Neural progenitor cell (in vitro differentiated cells): ENCODE data around the gene MEGF6. TPM values are rescaled to one million over a fixed set of nuclear protein-coding genes. Genes with fewer than 3 reads are reported as not detected.

ENCODE experiments used
- DNase-seq: peaks from one replicate; pipeline ENCODE4 v3.0.0-alpha.2; 2016; ENCODE audit warnings: low spot score
- H2AFZ ChIP-seq: fragments of 200-600 bp; sonication (generic); replicated peaks from 2 replicates; pipeline ENCODE4 v1.6.1; 2016; ENCODE audit warnings: antibody characterized with exemption
- H3F3A ChIP-seq: fragments of 200-600 bp; sonication (generic); 2 replicates; pipeline ENCODE4 v1.6.1; 2016; ENCODE audit warnings: antibody characterized with exemption, low read depth
- H3K27ac ChIP-seq: fragments of 200-600 bp; sonication (generic); 2 replicates; pipeline ENCODE4 v1.5.1; 2016; ENCODE audit warnings: mild to moderate bottlenecking
- H3K27me3 ChIP-seq: fragments of 200-600 bp; sonication (generic); 2 replicates; pipeline ENCODE4 v1.6.1; 2016; ENCODE audit warnings: mild to moderate bottlenecking, moderate library complexity
- H3K36me3 ChIP-seq: fragments of 200-600 bp; sonication (generic); 2 replicates; pipeline ENCODE4 v1.5.1; 2016
- H3K4me1 ChIP-seq: fragments of 200-600 bp; sonication (generic); 2 replicates; pipeline ENCODE4 v1.6.1; 2016; ENCODE audit warnings: mixed run types
- H3K4me2 ChIP-seq: fragments of 200-600 bp; sonication (generic); 2 replicates; pipeline ENCODE4 v1.6.1; 2016
- H3K4me3 ChIP-seq: fragments of 200-600 bp; sonication (generic); 2 replicates; pipeline ENCODE4 v1.5.1; 2016
- H3K79me2 ChIP-seq: fragments of 200-600 bp; sonication (generic); 2 replicates; pipeline ENCODE4 v1.6.1; 2016; ENCODE audit warnings: low read depth
- H3K9ac ChIP-seq: fragments of 200-600 bp; sonication (generic); 2 replicates; pipeline ENCODE4 v1.6.1; 2016
- H3K9me3 ChIP-seq: fragments of 200-600 bp; sonication (generic); 2 replicates; pipeline ENCODE4 v1.5.1; 2016; ENCODE audit warnings: low read depth
- H4K20me1 ChIP-seq: fragments of 200-600 bp; sonication (generic); 2 replicates; pipeline ENCODE4 v1.6.1; 2016; ENCODE audit warnings: low read depth
- H3K27ac Mint-ChIP-seq: 3 replicates; pipeline ENCODE4 v1.8.0; 2021; ENCODE audit warnings: mixed read lengths
- H3K27me3 Mint-ChIP-seq: 2 replicates; pipeline ENCODE4 v1.8.0; 2022; ENCODE audit warnings: low read depth, mild to moderate bottlenecking, inconsistent platforms, moderate library complexity, mixed read lengths; ENCODE audit not compliant: insufficient read depth
- H3K36me3 Mint-ChIP-seq: 3 replicates; pipeline ENCODE4 v1.8.0; 2021; ENCODE audit warnings: mixed read lengths
- H3K4me1 Mint-ChIP-seq: 3 replicates; pipeline ENCODE4 v1.8.0; 2021; ENCODE audit warnings: mixed read lengths
- H3K4me3 Mint-ChIP-seq: 3 replicates; pipeline ENCODE4 v1.8.0; 2021; ENCODE audit warnings: mild to moderate bottlenecking, moderate library complexity, mixed read lengths
- H3K9me3 Mint-ChIP-seq: 3 replicates; pipeline ENCODE4 v1.8.0; 2020; ENCODE audit warnings: mixed read lengths
- CTCF ChIP-seq: fragments of 200-600 bp; sonication (generic); IDR thresholded peaks from 2 replicates; pipeline ENCODE4 v1.5.1; 2017; ENCODE audit warnings: antibody characterized with exemption, mild to moderate bottlenecking
- EZH2 ChIP-seq: fragments of 200-600 bp; sonication (generic); IDR thresholded peaks from 2 replicates; pipeline ENCODE4 v1.6.1; 2017; ENCODE audit warnings: antibody characterized with exemption, mild to moderate bottlenecking, moderate library complexity
- EZH2phosphoT487 ChIP-seq: fragments of 200-600 bp; sonication (generic); IDR thresholded peaks from 2 replicates; pipeline ENCODE4 v1.6.1; 2017; ENCODE audit warnings: antibody characterized with exemption
- total RNA-seq: library from RNA; depleted of rRNA; stranded (reverse); fragments of >200 nt; gene quantifications from 2 replicates; pipeline ENCODE4 v1.2.3, GENCODE V29; 2015; ENCODE audit warnings: low replicate concordance

MEGF6 gene
- total RNA-seq, 1 donor from 2014 or later = 1.7 TPM

DNA sequence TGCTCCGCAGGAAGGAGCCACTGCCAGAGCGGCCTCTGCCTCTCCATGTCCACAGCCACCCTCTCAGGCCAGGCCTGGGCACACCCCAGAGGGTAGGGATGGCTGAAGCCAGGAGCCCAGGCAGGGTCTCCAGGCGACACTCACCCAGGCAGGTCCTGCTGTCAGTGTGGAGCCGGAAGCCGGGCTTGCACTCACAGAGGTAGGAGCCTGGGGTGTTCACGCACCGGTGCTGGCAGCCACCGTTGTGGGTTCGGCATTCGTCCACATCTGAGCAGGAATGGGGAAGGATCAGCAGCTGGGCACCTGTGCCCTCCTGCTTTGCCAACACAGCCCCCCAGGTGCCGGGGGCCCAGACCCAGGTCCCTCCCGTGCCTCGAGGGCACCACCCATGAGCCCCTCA lies 87.3 kb downstream of the MEGF6 start:
- no peak overlapping the region for H3K4me3 Mint-ChIP-seq
- no peak overlapping the region for H3K4me2 ChIP-seq
- no peak overlapping the region for H3K4me3 ChIP-seq
- no peaks in the 10 kb centered on the region for H3K9me3 Mint-ChIP-seq
- peaks cover 40% of the 10 kb centered on the region for H4K20me1 ChIP-seq
- no peaks in the 10 kb centered on the region for H3F3A ChIP-seq
- H3K27ac Mint-ChIP-seq = no peak overlapping the region
- H3K27me3 Mint-ChIP-seq = peaks cover 2% of the 10 kb centered on the region
- no peaks in the 10 kb centered on the region for H3K79me2 ChIP-seq
- H3K36me3 Mint-ChIP-seq = no peaks in the 10 kb centered on the region
- peaks cover 9% of the 10 kb centered on the region for H3K4me1 Mint-ChIP-seq
- H3K36me3 ChIP-seq = no peaks in the 10 kb centered on the region
- no peak overlapping the region for H3K9ac ChIP-seq
- H2AFZ ChIP-seq = no peak overlapping the region
- no peak overlapping the region for H3K27ac ChIP-seq
- no peaks in the 10 kb centered on the region for H3K9me3 ChIP-seq
- H3K27me3 ChIP-seq = peaks cover under 1% of the 10 kb centered on the region
- peaks cover 3% of the 10 kb centered on the region for H3K4me1 ChIP-seq
- TF ChIP-seq CTCF (no peak), EZH2 (no peak), EZH2phosphoT487 (no peak)
- DNase-seq = no peak

GRCh38 chr1:3522564-3523265 lies 88.6 kb downstream of the MEGF6 start:
- Histone ChIP-seq H2AFZ (no peak overlapping the region), H3K27ac (no peak overlapping the region), H3K27me3 (no peaks in the 10 kb centered on the region), H3K79me2 (no peaks in the 10 kb centered on the region), H3K36me3 (no peaks in the 10 kb centered on the region), H4K20me1 (peaks cover 31% of the 10 kb centered on the region), H3K9me3 (no peaks in the 10 kb centered on the region), H3K9ac (no peak overlapping the region), H3K4me3 (no peak overlapping the region), H3F3A (no peaks in the 10 kb centered on the region), H3K4me2 (no peak overlapping the region), H3K4me1 (peaks cover 3% of the 10 kb centered on the region)
- TF ChIP-seq CTCF = no peak
- no peak for TF ChIP-seq EZH2
- TF ChIP-seq EZH2phosphoT487 = no peak
- Mint-ChIP-seq H3K27ac (no peak overlapping the region), H3K4me3 (no peak overlapping the region), H3K36me3 (no peaks in the 10 kb centered on the region), H3K4me1 (peaks cover 5% of the 10 kb centered on the region), H3K27me3 (peaks cover 2% of the 10 kb centered on the region), H3K9me3 (no peaks in the 10 kb centered on the region)
- no peak for DNase-seq

DNA sequence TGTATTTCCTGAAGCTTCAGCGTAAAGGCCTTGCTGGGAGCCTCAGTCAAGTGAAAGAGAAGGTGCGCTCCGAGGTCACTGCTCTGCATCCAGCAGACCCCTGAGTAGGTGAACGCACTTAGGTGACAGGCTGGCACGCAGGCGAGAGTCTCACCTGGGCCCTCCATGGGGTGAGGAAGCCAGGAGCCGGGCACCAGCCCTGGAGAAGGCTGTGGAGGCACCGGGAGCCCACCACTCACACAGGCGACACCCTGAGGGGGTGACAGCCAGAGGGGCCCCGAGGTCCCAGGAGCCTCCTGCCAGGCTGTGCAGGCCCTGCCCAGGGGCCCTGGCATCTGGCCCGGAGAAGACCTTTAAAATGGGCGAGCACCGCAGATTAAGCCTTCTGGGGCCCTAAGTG lies 89.2 kb downstream of the MEGF6 start:
- no peaks in the 10 kb centered on the region for H3K79me2 ChIP-seq
- H3K4me2 ChIP-seq = no peak overlapping the region
- Mint-ChIP-seq H3K4me3 (no peak overlapping the region), H3K27ac (no peak overlapping the region), H3K4me1 (peaks cover 3% of the 10 kb centered on the region), H3K36me3 (no peaks in the 10 kb centered on the region), H3K27me3 (peaks cover 2% of the 10 kb centered on the region), H3K9me3 (no peaks in the 10 kb centered on the region)
- DNase-seq = no peak
- no peak overlapping the region for H2AFZ ChIP-seq
- no peak overlapping the region for H3K9ac ChIP-seq
- no peaks in the 10 kb centered on the region for H3K27me3 ChIP-seq
- H3K9me3 ChIP-seq = no peaks in the 10 kb centered on the region
- no peak for TF ChIP-seq EZH2phosphoT487
- no peak for TF ChIP-seq EZH2
- no peak for TF ChIP-seq CTCF
- no peaks in the 10 kb centered on the region for H3K36me3 ChIP-seq
- H3F3A ChIP-seq = no peaks in the 10 kb centered on the region
- peaks cover 25% of the 10 kb centered on the region for H4K20me1 ChIP-seq
- H3K27ac ChIP-seq = no peak overlapping the region
- H3K4me1 ChIP-seq = peaks cover 3% of the 10 kb centered on the region
- H3K4me3 ChIP-seq = no peak overlapping the region
